Osteoblast (primary cell): Measurements from ENCODE around the gene IQCN. TPM values are rescaled to one million over a fixed set of nuclear protein-coding genes. Genes with fewer than 3 reads are reported as not detected.

Experiments
- DNase-seq: peaks from one replicate; pipeline ENCODE4 v3.0.0; 2011; ENCODE audit warnings: low spot score, mixed read lengths; ENCODE audit not compliant: insufficient read length; ENCODE audit errors: missing footprints
- H2AFZ ChIP-seq: 2 replicates; pipeline ENCODE4 v1.6.0; 2011; ENCODE audit warnings: mild to moderate bottlenecking, low read length
- H3K27ac ChIP-seq: 2 replicates; pipeline ENCODE4 v1.5.1; 2011; ENCODE audit warnings: mild to moderate bottlenecking, low read depth, low read length, moderate library complexity
- H3K27me3 ChIP-seq: 2 replicates; pipeline ENCODE4 v1.6.0; 2012; ENCODE audit warnings: mild to moderate bottlenecking, control low read depth, inconsistent platforms, low read length, moderate library complexity; ENCODE audit not compliant: insufficient read depth
- H3K36me3 ChIP-seq: 2 replicates; pipeline ENCODE4 v1.5.1; 2011; ENCODE audit warnings: mild to moderate bottlenecking, low read length, control low read depth, moderate library complexity; ENCODE audit not compliant: insufficient read depth
- H3K4me1 ChIP-seq: 2 replicates; pipeline ENCODE4 v1.5.1; 2011; ENCODE audit warnings: mild to moderate bottlenecking, low read length, control low read depth, moderate library complexity; ENCODE audit not compliant: insufficient read depth
- H3K4me2 ChIP-seq: 2 replicates; pipeline ENCODE4 v1.6.0; 2011; ENCODE audit warnings: mild to moderate bottlenecking, low read length; ENCODE audit not compliant: insufficient read depth
- H3K4me3 ChIP-seq: fragments of 200-600 bp; sonication (generic); 3 replicates; pipeline ENCODE4 v1.5.1; 2012; ENCODE audit warnings: mild to moderate bottlenecking, low read length, inconsistent platforms; ENCODE audit not compliant: insufficient read depth
- H3K79me2 ChIP-seq: 2 replicates; pipeline ENCODE4 v1.6.0; 2012; ENCODE audit warnings: mild to moderate bottlenecking, low read length, control low read depth, inconsistent platforms; ENCODE audit not compliant: insufficient read depth
- H3K9me3 ChIP-seq: 2 replicates; pipeline ENCODE4 v1.5.1; 2011; ENCODE audit warnings: low read depth, low read length, control low read depth
- H4K20me1 ChIP-seq: 2 replicates; pipeline ENCODE4 v1.6.0; 2012; ENCODE audit warnings: mild to moderate bottlenecking, low read length, control low read depth; ENCODE audit not compliant: insufficient read depth
- total RNA-seq: library from RNA; depleted of rRNA; stranded (reverse); fragments of >200 nt; gene quantifications from 2 replicates; pipeline ENCODE4 v1.2.3, GENCODE V29; 2012
- TF ChIP-seq, protein P1 (sequence below): IDR thresholded peaks from 2 replicates; pipeline ENCODE4 v1.5.1; 2011; ENCODE audit warnings: mild to moderate bottlenecking, low read depth, low read length, moderate library complexity; ENCODE audit errors: extremely low read depth

The IQCN gene
- total RNA-seq, 1 donor: 2.5 TPM

DNA sequence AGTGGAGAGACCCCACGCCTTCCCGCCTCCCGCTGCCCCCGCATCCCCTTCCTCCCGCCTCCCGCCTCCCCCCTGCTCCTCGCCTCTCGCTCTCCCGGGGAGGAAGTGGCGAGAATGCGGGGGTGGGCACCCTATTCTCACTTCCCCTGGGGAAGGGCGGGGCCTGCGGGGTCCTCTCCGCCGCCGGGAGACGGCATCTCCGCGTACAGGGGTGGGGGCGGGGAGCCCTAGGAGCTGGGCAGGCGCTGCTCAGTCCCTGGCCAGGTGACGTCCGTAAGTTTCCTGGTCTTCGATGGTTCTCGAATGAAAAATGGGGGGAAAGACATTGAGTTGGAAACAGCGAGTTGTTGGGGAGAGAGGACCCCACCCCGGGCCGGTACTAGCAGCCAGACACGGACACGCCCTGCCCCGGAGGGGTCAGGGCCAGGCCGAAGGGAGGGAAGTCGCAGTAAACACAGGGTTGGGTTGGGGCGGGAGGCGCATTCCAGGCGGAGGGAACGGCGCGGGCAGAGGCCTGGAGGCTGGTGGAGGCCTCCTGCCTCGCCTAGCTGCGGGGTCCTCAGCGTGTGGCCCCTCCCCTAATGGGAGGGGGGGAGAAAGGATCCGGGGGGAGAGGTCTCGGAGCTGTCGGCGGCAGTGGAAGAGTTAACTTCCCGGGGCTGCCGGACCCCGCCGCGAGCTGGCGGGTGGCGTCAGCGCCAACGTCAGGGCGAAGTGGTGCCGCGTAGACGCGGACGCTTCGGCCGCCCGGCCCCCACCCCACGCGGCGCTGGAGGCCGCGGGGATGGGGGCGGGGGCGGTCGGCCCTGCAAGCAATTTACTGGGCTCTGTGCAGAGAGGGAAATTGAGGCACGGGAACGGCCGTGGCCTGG, 17.6 kb upstream of the IQCN start:
- no peaks in the 10 kb centered on the region for H3K79me2 ChIP-seq
- DNase-seq: peak; percentile 96
- H3K4me3 ChIP-seq: peak overlapping the region; percentile 83
- H3K27me3 ChIP-seq: no peaks in the 10 kb centered on the region
- H2AFZ ChIP-seq: peak overlapping the region; percentile 65
- H3K4me1 ChIP-seq: peaks cover 21% of the 10 kb centered on the region
- H4K20me1 ChIP-seq: no peaks in the 10 kb centered on the region
- no peaks in the 10 kb centered on the region for H3K36me3 ChIP-seq
- TF ChIP-seq, protein P1, sequence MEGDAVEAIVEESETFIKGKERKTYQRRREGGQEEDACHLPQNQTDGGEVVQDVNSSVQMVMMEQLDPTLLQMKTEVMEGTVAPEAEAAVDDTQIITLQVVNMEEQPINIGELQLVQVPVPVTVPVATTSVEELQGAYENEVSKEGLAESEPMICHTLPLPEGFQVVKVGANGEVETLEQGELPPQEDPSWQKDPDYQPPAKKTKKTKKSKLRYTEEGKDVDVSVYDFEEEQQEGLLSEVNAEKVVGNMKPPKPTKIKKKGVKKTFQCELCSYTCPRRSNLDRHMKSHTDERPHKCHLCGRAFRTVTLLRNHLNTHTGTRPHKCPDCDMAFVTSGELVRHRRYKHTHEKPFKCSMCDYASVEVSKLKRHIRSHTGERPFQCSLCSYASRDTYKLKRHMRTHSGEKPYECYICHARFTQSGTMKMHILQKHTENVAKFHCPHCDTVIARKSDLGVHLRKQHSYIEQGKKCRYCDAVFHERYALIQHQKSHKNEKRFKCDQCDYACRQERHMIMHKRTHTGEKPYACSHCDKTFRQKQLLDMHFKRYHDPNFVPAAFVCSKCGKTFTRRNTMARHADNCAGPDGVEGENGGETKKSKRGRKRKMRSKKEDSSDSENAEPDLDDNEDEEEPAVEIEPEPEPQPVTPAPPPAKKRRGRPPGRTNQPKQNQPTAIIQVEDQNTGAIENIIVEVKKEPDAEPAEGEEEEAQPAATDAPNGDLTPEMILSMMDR: no peak
- H3K27ac ChIP-seq: peak overlapping the region; percentile 94
- H3K4me2 ChIP-seq: peak overlapping the region; percentile 98
- no peaks in the 10 kb centered on the region for H3K9me3 ChIP-seq

DNA sequence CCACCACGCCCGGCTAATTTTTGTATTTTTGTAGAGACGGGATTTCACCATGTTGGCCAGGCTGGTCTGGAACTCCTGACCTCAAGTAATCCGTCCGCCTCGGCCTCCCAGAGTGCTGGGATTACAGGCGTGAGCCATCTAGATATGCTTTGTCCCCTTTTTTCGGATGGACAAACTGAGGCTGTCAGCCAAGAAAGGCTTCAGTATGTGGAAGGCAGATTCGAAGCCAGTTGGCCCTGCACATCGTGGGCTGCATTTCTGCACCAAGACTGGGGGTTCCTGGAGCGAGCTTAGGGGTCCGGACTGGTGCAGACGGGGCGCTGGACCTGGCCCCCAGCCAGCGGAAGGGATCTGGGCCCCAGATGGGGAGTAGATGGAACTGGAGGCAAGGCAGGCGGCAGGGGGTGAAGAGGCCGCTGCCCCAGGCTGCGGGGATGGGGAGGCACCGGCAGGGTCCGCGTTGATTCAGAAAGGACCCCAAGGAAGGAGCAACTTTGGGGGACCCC, 16.8 kb upstream of the IQCN start:
- Histone ChIP-seq H3K27me3 (no peaks in the 10 kb centered on the region), H3K4me3 (peak overlapping the region; percentile 83), H3K4me1 (peaks cover 28% of the 10 kb centered on the region), H3K4me2 (peak overlapping the region; percentile 98), H4K20me1 (no peaks in the 10 kb centered on the region), H2AFZ (no peak overlapping the region), H3K36me3 (no peaks in the 10 kb centered on the region), H3K27ac (peak overlapping the region; percentile 94), H3K79me2 (no peaks in the 10 kb centered on the region), H3K9me3 (no peaks in the 10 kb centered on the region)
- TF ChIP-seq, protein P1: no peak
- peak; percentile 76 for DNase-seq

DNA sequence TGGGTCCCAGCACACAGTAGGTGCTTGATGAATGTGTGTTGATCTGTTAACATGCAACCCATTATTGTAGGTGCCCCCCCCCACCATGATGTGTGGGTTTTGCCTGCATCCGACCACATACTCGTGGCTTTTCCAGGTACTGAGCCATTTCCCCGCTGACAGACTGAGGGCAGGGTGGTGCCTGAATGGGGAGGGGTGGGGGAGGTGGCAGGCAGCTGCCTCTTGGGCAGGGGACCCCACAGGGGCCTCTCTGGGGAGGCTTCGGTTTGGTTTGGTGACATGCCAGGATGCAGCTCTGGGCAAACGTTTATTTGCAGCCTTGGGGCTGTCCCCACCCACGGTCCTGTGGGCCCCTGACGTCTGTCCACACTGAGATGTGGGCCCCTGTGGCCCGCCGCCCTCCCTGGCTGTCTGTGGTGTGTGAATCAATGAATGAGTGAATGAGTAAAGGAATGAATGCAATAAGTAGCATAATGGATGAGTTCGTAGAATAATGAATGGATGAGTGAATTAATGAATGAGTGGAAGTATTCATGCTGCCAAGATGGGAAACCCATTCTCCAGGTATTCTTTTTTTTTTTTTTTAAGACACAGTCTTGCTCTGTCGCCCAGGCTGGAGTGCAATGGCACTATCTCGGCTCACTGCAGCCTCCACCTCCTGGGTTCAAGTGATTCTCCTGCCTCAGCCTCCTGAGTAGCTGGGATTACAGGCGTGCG, 16.2 kb upstream of the IQCN start:
- Histone ChIP-seq H3K4me3 (no peak overlapping the region), H2AFZ (no peak overlapping the region), H3K27ac (peak overlapping the region; percentile 56), H3K36me3 (no peaks in the 10 kb centered on the region), H3K9me3 (no peaks in the 10 kb centered on the region), H4K20me1 (no peaks in the 10 kb centered on the region), H3K4me2 (peak overlapping the region; percentile 23), H3K27me3 (no peaks in the 10 kb centered on the region), H3K79me2 (no peaks in the 10 kb centered on the region), H3K4me1 (peaks cover 31% of the 10 kb centered on the region)
- DNase-seq: peak; percentile 86
- TF ChIP-seq, protein P1: no peak
